CD4-positive, alpha-beta memory T cell (primary cell): ENCODE results near the gene CAMKK2. TPM values are rescaled to one million over a fixed set of nuclear protein-coding genes. Genes with fewer than 3 reads are reported as not detected.

Experiments
- CTCF ChIA-PET: fragments of 350-600 bp; sonication (Branson Sonifier 250); formaldehyde crosslinking; loops from one replicate; lab custom pipeline; 2021; ENCODE audit warnings: inconsistent platforms; ENCODE audit not compliant: partially characterized antibody; lab: Charles Lee
- POLR2A ChIA-PET: fragments of 350-600 bp; sonication (Branson Sonifier 250); formaldehyde crosslinking; loops from one replicate; lab custom pipeline; 2021; ENCODE audit not compliant: partially characterized antibody; lab: Charles Lee
- DNase-seq, 5 donors: peaks; one replicate each; pipeline versions ENCODE4 v3.0.0 to v3.0.0-alpha.2; 2020 to 2022; ENCODE audit warnings: mixed read lengths in 1 of 5
- H3K27ac ChIP-seq: one replicate; pipeline ENCODE4 v1.7.0; 2013; ENCODE audit warnings: low read depth, low read length
- H3K27me3 ChIP-seq: 2 replicates; pipeline ENCODE4 v1.7.0; 2013; ENCODE audit warnings: mild to moderate bottlenecking, low read length, moderate library complexity; ENCODE audit not compliant: insufficient read depth
- H3K36me3 ChIP-seq: 2 replicates; pipeline ENCODE4 v1.7.0; 2013; ENCODE audit warnings: mild to moderate bottlenecking, low read length, moderate library complexity; ENCODE audit not compliant: insufficient read depth
- H3K4me1 ChIP-seq: 2 replicates; pipeline ENCODE4 v1.7.0; 2013; ENCODE audit warnings: mild to moderate bottlenecking, low read length, moderate library complexity; ENCODE audit not compliant: insufficient read depth
- H3K4me3 ChIP-seq, 2 donors: one replicate each; pipeline ENCODE4 v1.7.0; 2013; ENCODE audit warnings: low read length in 2 of 2, mild to moderate bottlenecking in 1 of 2
- H3K9me3 ChIP-seq, 2 donors: one replicate each; pipeline ENCODE4 v1.7.0; 2013; ENCODE audit warnings: low read length in 2 of 2, control low read depth in 1 of 2; ENCODE audit not compliant: control insufficient read depth in 1 of 2
- H3K27ac Mint-ChIP-seq, 7 donors: one replicate each; pipeline ENCODE4 v1.8.0; 2020 to 2021; ENCODE audit warnings: mixed read lengths in 7 of 7, mild to moderate bottlenecking in 6 of 7, inconsistent platforms in 3 of 7, moderate library complexity in 3 of 7
- H3K27me3 Mint-ChIP-seq, 2 donors: one replicate each; pipeline ENCODE4 v1.8.0; 2020 to 2021; ENCODE audit warnings: mixed read lengths in 2 of 2
- H3K36me3 Mint-ChIP-seq, 2 donors: one replicate each; pipeline ENCODE4 v1.8.0; 2020 to 2021; ENCODE audit warnings: mixed read lengths in 2 of 2, inconsistent platforms in 1 of 2, mild to moderate bottlenecking in 1 of 2
- H3K4me1 Mint-ChIP-seq, 4 donors: one replicate each; pipeline ENCODE4 v1.8.0; 2020 to 2021; ENCODE audit warnings: mixed read lengths in 4 of 4, mild to moderate bottlenecking in 1 of 4
- H3K4me3 Mint-ChIP-seq, 8 donors: one replicate each; pipeline ENCODE4 v1.8.0; 2020 to 2021; ENCODE audit warnings: mixed read lengths in 8 of 8, mild to moderate bottlenecking in 7 of 8, moderate library complexity in 6 of 8, inconsistent platforms in 3 of 8
- H3K9me3 Mint-ChIP-seq, 8 donors: one replicate each; pipeline ENCODE4 v1.8.0; 2020 to 2021; ENCODE audit warnings: mixed read lengths in 8 of 8, mild to moderate bottlenecking in 5 of 8, inconsistent platforms in 3 of 8, moderate library complexity in 1 of 8
- intact Hi-C: fragments of 100-400 bp; cut with micrococcal nuclease; formaldehyde crosslinking; loops from one replicate; pipeline ENCODE4 v1.15.1; 2023
- polyA plus RNA-seq, 2 donors: library from polyadenylated mRNA; unstranded; fragments of 300-500 nt; fragmentation: Illumina TruSeq; gene quantifications; one replicate each; pipeline ENCODE4 v1.2.3, GENCODE V29; 2021
- total RNA-seq, 2 experiments: library from RNA; stranded (reverse); gene quantifications; one replicate each; pipeline ENCODE4 v1.2.3, GENCODE V29; 2021

CAMKK2 gene
- total and polyA plus RNA-seq, 4 experiments from 2014 or later: 13.4 to 20.6 (median 18.5) TPM

- H3K27me3 Mint-ChIP-seq: no peaks in the 10 kb centered on the region
- intact Hi-C loops: no loop called here
- peaks cover 4% of the 10 kb centered on the region for H3K4me1 ChIP-seq
- CTCF ChIA-PET: interaction anchor here (1.8 to 4.8 kb wide), 2 partner anchors 112 kb away, joined by 6 to 93 read pairs; no protein-coding TSS in a partner anchor
- H3K36me3 Mint-ChIP-seq: peaks cover 57 to 86% of the 10 kb centered on the region in 2 donors
- no peaks in the 10 kb centered on the region for H3K9me3 Mint-ChIP-seq
- H3K4me1 Mint-ChIP-seq: peaks cover 2 to 6% (median 4%) of the 10 kb centered on the region in 4 donors
- POLR2A ChIA-PET: no interaction called here
- no peak overlapping the region for H3K4me3 ChIP-seq
- no peak overlapping the region for H3K4me3 Mint-ChIP-seq
- no peaks in the 10 kb centered on the region for H3K27me3 ChIP-seq
- H3K27ac Mint-ChIP-seq: peak overlapping the region in 2 of 7 donors; percentile 17 to 29
- H3K27ac ChIP-seq: no peak overlapping the region
- no peak for DNase-seq
- peaks cover 79% of the 10 kb centered on the region for H3K36me3 ChIP-seq
- H3K9me3 ChIP-seq: no peaks in the 10 kb centered on the region
Observed at GRCh38 chr12:121331248-121331647, 34.7 kb upstream of the CAMKK2 start.

- Mint-ChIP-seq H3K36me3 (peaks cover 62 to 89% of the 10 kb centered on the region in 2 donors), H3K4me3 (no peak overlapping the region), H3K27me3 (no peaks in the 10 kb centered on the region), H3K4me1 (peaks cover 3 to 6% (median 4%) of the 10 kb centered on the region in 4 donors), H3K9me3 (no peaks in the 10 kb centered on the region), H3K27ac (peak overlapping the region in 1 of 7 donors; percentile 17)
- intact Hi-C loops: no loop called here
- Histone ChIP-seq H3K4me3 (no peak overlapping the region), H3K27me3 (no peaks in the 10 kb centered on the region), H3K9me3 (no peaks in the 10 kb centered on the region), H3K36me3 (peaks cover 83% of the 10 kb centered on the region), H3K27ac (no peak overlapping the region), H3K4me1 (peaks cover 4% of the 10 kb centered on the region)
- ChIA-PET POLR2A (no interaction called here), CTCF (interaction anchor here (1.8 kb wide), 1 partner anchor 112 kb away, joined by 6 read pairs; no protein-coding TSS in a partner anchor)
- DNase-seq: no peak
Observed at GRCh38 chr12:121330692-121331091, 34.2 kb upstream of the CAMKK2 start.

- Histone ChIP-seq H3K4me3 (no peak overlapping the region), H3K27ac (no peak overlapping the region), H3K4me1 (peaks cover 4% of the 10 kb centered on the region), H3K9me3 (no peaks in the 10 kb centered on the region), H3K36me3 (peaks cover 78% of the 10 kb centered on the region), H3K27me3 (no peaks in the 10 kb centered on the region)
- no peak for DNase-seq
- Mint-ChIP-seq H3K27ac (peak overlapping the region in 1 of 7 donors; percentile 3), H3K27me3 (no peaks in the 10 kb centered on the region), H3K9me3 (no peaks in the 10 kb centered on the region), H3K36me3 (peaks cover 64 to 85% of the 10 kb centered on the region in 2 donors), H3K4me1 (peaks cover 3 to 6% (median 4%) of the 10 kb centered on the region in 4 donors), H3K4me3 (no peak overlapping the region)
- CTCF ChIA-PET: interaction anchor here (1.8 kb wide), 1 partner anchor 113 kb away, joined by 6 read pairs; no protein-coding TSS in a partner anchor
- intact Hi-C loops: no loop called here
- POLR2A ChIA-PET: no interaction called here
Observed at GRCh38 chr12:121330195-121330594, 33.7 kb upstream of the CAMKK2 start.

GRCh38 chr12:121328620-121329019 is 32.1 kb upstream of the CAMKK2 start:
- no peak overlapping the region for H3K4me3 Mint-ChIP-seq
- no peaks in the 10 kb centered on the region for H3K9me3 ChIP-seq
- H3K36me3 Mint-ChIP-seq: peaks cover 64 to 88% of the 10 kb centered on the region in 2 donors
- H3K4me3 ChIP-seq: no peak overlapping the region
- H3K27me3 ChIP-seq: no peaks in the 10 kb centered on the region
- no peaks in the 10 kb centered on the region for H3K9me3 Mint-ChIP-seq
- H3K4me1 Mint-ChIP-seq: peaks cover 0 to 1% (median 0%) of the 10 kb centered on the region in 4 donors
- DNase-seq: no peak
- no peak overlapping the region for H3K27ac ChIP-seq
- peak overlapping the region in 1 of 7 donors; percentile 32 for H3K27ac Mint-ChIP-seq
- H3K4me1 ChIP-seq: no peaks in the 10 kb centered on the region
- peaks cover 77% of the 10 kb centered on the region for H3K36me3 ChIP-seq
- intact Hi-C loops: no loop called here
- CTCF ChIA-PET: interaction anchor here (1.0 kb wide), 1 partner anchor 8 kb away, joined by 3 read pairs; no protein-coding TSS in a partner anchor
- no peaks in the 10 kb centered on the region for H3K27me3 Mint-ChIP-seq
- POLR2A ChIA-PET: no interaction called here

GRCh38 chr12:121326996-121327674 is 30.6 kb upstream of the CAMKK2 start:
- Histone ChIP-seq H3K36me3 (peaks cover 70% of the 10 kb centered on the region), H3K9me3 (no peaks in the 10 kb centered on the region), H3K4me1 (no peaks in the 10 kb centered on the region), H3K4me3 (no peak overlapping the region), H3K27me3 (no peaks in the 10 kb centered on the region), H3K27ac (no peak overlapping the region)
- H3K4me1 Mint-ChIP-seq: peaks cover 0 to 1% (median 0%) of the 10 kb centered on the region in 4 donors
- no peaks in the 10 kb centered on the region for H3K9me3 Mint-ChIP-seq
- no peak overlapping the region for H3K4me3 Mint-ChIP-seq
- intact Hi-C loops: no loop called here
- peaks cover 56 to 85% of the 10 kb centered on the region in 2 donors for H3K36me3 Mint-ChIP-seq
- ChIA-PET CTCF (interaction anchor here (5.1 kb wide), 1 partner anchor 8 kb away, joined by 25 read pairs; no protein-coding TSS in a partner anchor), POLR2A (no interaction called here)
- no peak for DNase-seq
- no peaks in the 10 kb centered on the region for H3K27me3 Mint-ChIP-seq
- H3K27ac Mint-ChIP-seq: peak overlapping the region in 2 of 7 donors; percentile 1 to 19

- Histone ChIP-seq H3K27me3 (no peaks in the 10 kb centered on the region), H3K4me1 (no peaks in the 10 kb centered on the region), H3K9me3 (no peaks in the 10 kb centered on the region), H3K4me3 (no peak overlapping the region), H3K36me3 (peaks cover 58% of the 10 kb centered on the region), H3K27ac (no peak overlapping the region)
- no peaks in the 10 kb centered on the region for H3K27me3 Mint-ChIP-seq
- POLR2A ChIA-PET: no interaction called here
- H3K4me3 Mint-ChIP-seq: no peak overlapping the region
- peak overlapping the region in 2 of 7 donors; percentile 29 to 70 for H3K27ac Mint-ChIP-seq
- no peaks in the 10 kb centered on the region for H3K9me3 Mint-ChIP-seq
- CTCF ChIA-PET: interaction anchor here (5.1 kb wide), 1 partner anchor 9 kb away, joined by 25 read pairs; no protein-coding TSS in a partner anchor
- intact Hi-C loops: no loop called here
- DNase-seq: no peak
- H3K36me3 Mint-ChIP-seq: peaks cover 50 to 76% of the 10 kb centered on the region in 2 donors
- H3K4me1 Mint-ChIP-seq: peaks cover 0 to 1% (median 0%) of the 10 kb centered on the region in 4 donors
Observed at GRCh38 chr12:121325922-121326396, 29.4 kb upstream of the CAMKK2 start.

- no peaks in the 10 kb centered on the region for H3K9me3 Mint-ChIP-seq
- intact Hi-C loops: no loop called here
- Histone ChIP-seq H3K9me3 (no peaks in the 10 kb centered on the region), H3K27ac (no peak overlapping the region), H3K36me3 (peaks cover 44% of the 10 kb centered on the region), H3K4me1 (no peaks in the 10 kb centered on the region), H3K27me3 (no peaks in the 10 kb centered on the region), H3K4me3 (no peak overlapping the region)
- H3K36me3 Mint-ChIP-seq: peaks cover 45 to 64% of the 10 kb centered on the region in 2 donors
- no peak overlapping the region for H3K4me3 Mint-ChIP-seq
- POLR2A ChIA-PET: interaction anchor here (0.6 kb wide), 1 partner anchor 30 kb away, joined by 3 read pairs; no protein-coding TSS in a partner anchor
- CTCF ChIA-PET: interaction anchor here (0.6 to 5.1 kb wide), 4 partner anchors 11 to 258 kb away, joined by 3 to 25 read pairs (median 4); no protein-coding TSS in a partner anchor
- DNase-seq: no peak
- H3K27me3 Mint-ChIP-seq: no peaks in the 10 kb centered on the region
- peaks cover 0 to 1% (median 0%) of the 10 kb centered on the region in 4 donors for H3K4me1 Mint-ChIP-seq
- peak overlapping the region in 3 of 7 donors; percentile 8 to 89 (median 62) for H3K27ac Mint-ChIP-seq
Observed at GRCh38 chr12:121323908-121324307, 27.4 kb upstream of the CAMKK2 start.
